ENCODE measurements around the gene SPRYD7.
A peak's percentile ranks its signal among the peaks of the same experiment; 100 is the strongest.
"Not testable (repeated sequence)": the region's sequence is repeated elsewhere in the genome, so short reads cannot be mapped to it uniquely, and the experiment has no call there.

The SPRYD7 gene

DNA sequence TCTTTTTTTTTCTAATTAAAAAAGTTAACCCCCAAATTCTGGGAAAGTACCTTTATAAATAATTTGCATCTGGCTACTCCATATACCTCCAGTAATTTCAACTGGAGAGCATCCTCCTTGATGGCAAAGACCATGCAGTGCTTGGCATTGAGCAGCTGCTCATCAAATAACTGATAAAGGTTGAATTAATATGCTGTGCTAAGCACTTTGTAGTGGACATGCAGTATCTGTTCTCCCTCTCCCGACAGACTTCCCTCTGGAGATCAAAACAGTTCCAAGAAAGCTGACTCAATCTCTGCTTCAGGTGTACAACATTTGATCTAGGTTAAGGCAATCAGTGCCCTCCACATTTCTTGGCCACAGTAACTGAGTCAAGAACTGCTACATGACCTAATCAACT, 3.3 kb downstream of the SPRYD7 start:
- DNase-seq (ENCODE audit: low read depth) = no peak

GRCh38 chr13:49932066-49932465, 4.1 kb downstream of the SPRYD7 start:
- DNase-seq (ENCODE audit: low read depth) = peak; percentile 39

DNA sequence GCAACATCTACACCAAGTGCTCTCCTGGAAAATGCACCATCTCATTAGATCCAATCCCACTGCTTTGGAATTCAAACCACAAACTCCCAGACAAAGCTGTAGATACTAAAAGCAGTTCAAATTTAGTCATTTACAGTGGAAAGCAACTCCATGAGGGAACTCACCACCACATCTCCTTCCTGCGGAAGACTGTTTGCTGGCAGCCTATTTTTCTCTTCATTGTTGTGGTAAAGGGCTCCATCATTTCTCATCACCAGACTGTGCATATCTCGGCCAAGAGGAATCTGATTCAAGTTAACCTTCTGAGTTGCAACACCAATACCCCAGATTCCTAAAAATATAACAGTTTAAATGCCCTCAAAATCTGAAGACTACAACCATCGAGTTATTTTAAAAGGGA, 8.4 kb downstream of the SPRYD7 start:
- peak; percentile 90 for DNase-seq (ENCODE audit: low read depth)

GRCh38 chr13:49925881-49926418, 10.2 kb downstream of the SPRYD7 start:
- DNase-seq (ENCODE audit: low read depth) = no peak

GRCh38 chr13:49922301-49922700, 13.8 kb downstream of the SPRYD7 start:
- DNase-seq (ENCODE audit: low read depth) = no peak

- DNase-seq (ENCODE audit: low read depth) = not testable (repeated sequence)
Measured at GRCh38 chr13:49920969-49921368, 15.2 kb downstream of the SPRYD7 start.

- peak; percentile 55 for DNase-seq (ENCODE audit: low read depth)
Measured at GRCh38 chr13:49918106-49918505, 18.0 kb downstream of the SPRYD7 start.

DNA sequence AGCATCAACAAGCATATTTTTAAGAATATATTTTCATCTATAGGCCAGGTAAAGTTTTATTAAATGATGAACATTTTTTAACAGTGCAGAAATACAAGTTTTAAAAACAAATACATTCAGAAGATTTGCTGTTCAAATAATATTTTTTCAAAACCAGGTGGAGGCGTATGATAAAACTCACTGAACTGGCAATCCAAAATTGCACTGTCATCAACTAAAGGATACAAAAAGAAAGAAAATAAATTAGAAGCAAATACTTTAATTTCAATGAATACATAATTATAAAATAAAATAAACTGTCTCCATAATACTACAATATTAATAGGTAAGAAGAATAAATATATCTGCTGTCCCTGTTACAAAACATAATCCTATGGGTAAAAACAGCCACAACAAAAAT, 21.2 kb downstream of the SPRYD7 start:
- no peak for DNase-seq (ENCODE audit: low read depth)

GRCh38 chr13:49908637-49909036, 27.5 kb downstream of the SPRYD7 start:
- no peak for DNase-seq (ENCODE audit: low read depth)

- DNase-seq (ENCODE audit: low read depth) = no peak
Measured at GRCh38 chr13:49904729-49905456, 31.2 kb downstream of the SPRYD7 start.

- DNase-seq (ENCODE audit: low read depth) = no peak
Measured at GRCh38 chr13:49898792-49899191, 37.3 kb downstream of the SPRYD7 start.

DNA sequence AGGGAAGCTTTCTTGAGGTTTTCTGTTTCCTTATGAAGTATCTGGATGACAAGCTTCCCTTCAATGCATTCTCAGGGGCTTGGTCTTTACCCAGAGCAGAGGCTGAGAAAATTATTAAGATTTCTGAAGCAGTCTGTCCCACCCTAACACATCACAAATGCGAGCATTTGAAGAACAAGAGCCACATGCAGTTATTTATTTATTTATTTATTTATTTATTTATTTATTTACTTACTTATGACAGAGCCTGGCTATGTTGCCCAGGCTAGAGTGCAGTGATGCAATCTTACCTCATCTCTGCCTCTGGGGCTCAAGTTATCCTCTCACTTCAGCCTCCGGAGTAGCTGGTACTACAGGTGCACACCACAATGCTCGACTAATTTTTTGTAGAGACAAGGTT, 38.4 kb downstream of the SPRYD7 start:
- DNase-seq (ENCODE audit: low read depth) = no peak

DNA sequence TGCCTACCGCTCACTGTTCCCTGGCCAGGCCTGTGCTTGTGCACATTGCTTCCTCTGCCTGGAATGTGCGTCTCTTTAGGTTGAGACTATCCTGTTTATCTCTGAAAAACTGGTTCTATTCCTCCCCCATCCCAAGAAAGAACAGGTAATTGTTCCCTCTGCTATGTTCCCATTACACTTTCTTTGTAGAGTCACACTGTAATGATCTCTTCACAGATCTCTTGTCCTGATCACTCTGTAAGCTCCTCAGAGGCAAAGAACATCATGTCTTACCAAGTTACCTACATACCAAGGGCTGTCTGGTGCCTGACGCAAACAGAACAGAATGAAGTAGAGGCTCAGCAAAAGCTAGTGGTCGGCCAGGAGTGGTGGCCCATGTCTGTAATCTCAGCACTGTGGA, 40.3 kb downstream of the SPRYD7 start:
- DNase-seq (ENCODE audit: low read depth) = no peak

- no peak for DNase-seq (ENCODE audit: low read depth)
Measured at GRCh38 chr13:49893591-49893990, 42.5 kb downstream of the SPRYD7 start.

GRCh38 chr13:49890376-49890775, 45.8 kb downstream of the SPRYD7 start:
- no peak for DNase-seq (ENCODE audit: low read depth)

GRCh38 chr13:49878682-49879081, 57.5 kb downstream of the SPRYD7 start:
- DNase-seq (ENCODE audit: low read depth) = no peak

DNA sequence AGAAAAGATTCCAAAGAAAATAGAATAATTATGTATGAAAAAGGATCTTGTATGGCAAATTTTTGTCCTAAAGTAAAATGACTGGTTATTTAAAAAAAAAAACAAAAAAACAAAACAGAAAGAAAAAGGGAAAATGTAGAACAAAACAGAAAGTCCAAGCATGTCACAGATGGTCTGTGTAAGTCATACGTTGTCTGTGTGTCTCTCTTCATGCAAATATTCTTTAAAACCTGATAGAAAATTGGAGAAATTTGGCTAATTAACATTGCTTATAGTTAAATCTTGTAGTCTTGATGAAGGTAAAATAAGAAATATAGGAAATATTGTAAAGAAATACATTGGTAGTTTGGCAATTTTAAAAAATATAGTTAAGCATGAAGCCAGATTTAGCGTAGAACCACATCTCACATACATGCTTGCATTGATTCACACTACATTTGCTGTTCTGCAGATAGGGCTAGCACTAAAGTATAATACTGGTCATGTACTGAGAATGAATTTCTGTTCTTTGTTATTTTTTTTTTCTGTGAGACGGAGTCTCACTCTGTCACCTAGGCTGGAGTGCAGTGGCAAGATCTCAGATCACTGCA, 58.4 kb downstream of the SPRYD7 start:
- DNase-seq (ENCODE audit: low read depth) = peak; percentile 16

DNA sequence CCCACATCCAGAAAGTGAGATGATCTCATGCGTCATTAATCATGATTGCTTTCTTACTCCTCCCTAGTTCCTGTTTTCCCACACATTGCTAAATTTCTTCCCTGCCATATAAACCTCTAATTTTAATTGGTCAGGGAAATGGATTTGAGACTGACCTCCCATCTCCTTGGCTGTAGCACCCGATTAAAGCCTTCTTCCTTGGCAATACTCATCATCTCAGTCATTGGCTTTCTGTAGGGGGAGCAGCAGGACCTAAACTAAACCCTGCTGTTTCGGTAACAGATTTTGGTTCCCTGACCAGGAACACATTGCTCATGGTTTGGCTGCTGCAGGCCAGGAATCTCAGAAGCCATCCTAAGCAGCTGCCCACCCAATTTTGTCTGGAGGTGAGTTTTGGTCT, 61.7 kb downstream of the SPRYD7 start:
- DNase-seq (ENCODE audit: low read depth) = no peak

DNA sequence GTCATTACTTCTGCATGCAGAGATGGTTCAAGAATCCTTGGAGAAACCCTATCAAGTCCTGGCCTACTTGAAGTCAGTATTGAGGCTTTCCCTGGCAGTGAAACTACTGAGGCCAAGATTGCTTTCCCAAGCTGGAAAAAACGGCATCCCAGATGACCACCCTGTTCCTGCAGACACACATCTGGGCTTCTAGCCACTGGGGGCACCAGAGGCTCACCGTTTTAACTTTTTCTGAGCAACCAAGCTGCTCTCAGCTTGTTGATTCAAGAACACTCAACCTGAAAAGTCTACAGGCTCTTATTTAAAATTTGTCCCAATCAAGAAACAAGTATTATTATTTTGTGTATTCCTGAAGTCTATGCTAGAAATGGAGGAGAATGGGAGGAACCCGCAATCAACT, 66.6 kb downstream of the SPRYD7 start:
- DNase-seq (ENCODE audit: low read depth) = peak; percentile 47

DNA sequence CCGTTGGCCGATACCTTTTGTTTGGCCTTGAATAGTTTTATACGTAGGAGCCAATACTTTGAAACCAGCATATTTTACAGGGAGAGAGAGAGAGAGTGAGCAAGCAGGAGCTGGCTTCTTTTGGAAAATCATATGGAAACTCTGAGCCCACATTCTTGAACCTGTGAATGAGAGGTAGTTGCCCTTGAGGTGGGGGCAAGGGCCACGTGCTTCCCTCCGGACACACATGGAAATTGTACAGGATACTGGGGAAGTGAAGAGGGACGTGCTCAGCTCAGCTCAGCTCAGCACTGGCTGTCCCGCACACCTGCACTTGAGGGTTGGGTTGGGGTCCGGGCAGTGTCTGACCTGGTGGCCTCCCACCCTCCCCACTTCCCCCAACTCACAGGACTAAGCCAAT, 68.3 kb downstream of the SPRYD7 start:
- no peak for DNase-seq (ENCODE audit: low read depth)

GRCh38 chr13:49865218-49865617, 70.9 kb downstream of the SPRYD7 start:
- DNase-seq (ENCODE audit: low read depth) = no peak

GRCh38 chr13:49864509-49864908, 71.6 kb downstream of the SPRYD7 start:
- no peak for DNase-seq (ENCODE audit: low read depth)

Data from iris pigment epithelial cell (primary cell).